Brain microvascular endothelial cell (primary cell): ENCODE measurements around the gene HS1BP3.

ENCODE experiments used
- DNase-seq: peaks from one replicate; pipeline ENCODE4 v3.0.0-alpha.2; 2020
- H3K27ac ChIP-seq: fragments of 250-450 bp; sonication (Bioruptor Pico); 2 replicates; pipeline ENCODE4 v1.5.1; 2020; ENCODE audit warnings: mild to moderate bottlenecking, moderate library complexity
- H3K27me3 ChIP-seq: fragments of 250-450 bp; sonication (Bioruptor Pico); replicated peaks from 2 replicates; pipeline ENCODE4 v1.5.1; 2020; ENCODE audit warnings: mild to moderate bottlenecking
- H3K36me3 ChIP-seq: fragments of 250-450 bp; sonication (Bioruptor Pico); replicated peaks from 2 replicates; pipeline ENCODE4 v1.5.1; 2020; ENCODE audit warnings: mild to moderate bottlenecking
- H3K4me3 ChIP-seq: 2 replicates; pipeline ENCODE4 v1.5.1; 2011; ENCODE audit warnings: low read depth, mild to moderate bottlenecking, control low read depth, low read length, moderate library complexity
- CTCF ChIP-seq: IDR thresholded peaks from 2 replicates; pipeline ENCODE4 v1.5.1; 2011; ENCODE audit warnings: low read depth, mild to moderate bottlenecking, moderate library complexity, low read length, control low read depth, inconsistent platforms; ENCODE audit errors: missing control alignments
- in situ Hi-C: cut with HindIII; loops from 2 replicates; pipeline ENCODE4 v1.10.0; 2017; ENCODE audit warnings: low sequenced_read_pairs, low pct_ligation_motif_present

The HS1BP3 gene

DNA sequence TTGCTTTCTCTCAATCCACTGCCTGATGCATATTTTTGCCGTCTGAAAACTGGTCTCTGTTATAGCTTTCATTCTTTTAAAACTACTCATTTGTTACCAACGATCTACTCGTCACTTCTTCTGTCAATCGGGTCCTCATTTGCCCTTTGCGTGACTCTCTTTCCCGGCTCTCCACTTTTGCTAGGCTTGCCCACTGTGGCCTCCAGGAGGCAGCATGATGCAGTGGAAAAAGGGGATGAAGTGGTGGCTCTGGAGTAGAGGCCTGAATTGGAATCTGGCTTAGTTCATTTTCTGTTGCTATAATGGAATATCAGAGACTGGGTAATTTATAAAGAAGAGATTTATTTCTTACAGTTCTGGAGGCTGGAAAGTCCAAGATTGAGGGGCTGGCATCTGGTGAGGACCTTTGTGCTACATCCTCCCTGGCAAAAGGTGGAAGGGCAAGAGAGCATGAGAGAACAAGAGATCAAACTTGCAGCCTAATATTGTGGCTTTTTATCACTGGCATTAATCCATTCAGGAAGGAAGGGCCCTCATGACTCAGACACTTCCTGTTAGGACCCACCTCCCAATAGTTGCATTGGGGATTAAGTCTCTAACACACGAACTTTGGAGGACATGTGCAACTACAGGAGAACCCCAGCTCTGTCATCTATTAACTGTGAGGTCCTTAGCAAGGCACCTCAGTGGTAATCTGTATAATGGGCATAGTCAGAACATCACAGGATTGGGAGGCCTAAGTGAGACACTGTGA, 31.4 kb upstream of the HS1BP3 start:
- Histone ChIP-seq H3K36me3 (no peaks in the 10 kb centered on the region), H3K27ac (no peak overlapping the region), H3K27me3 (no peaks in the 10 kb centered on the region), H3K4me3 (no peak overlapping the region)
- DNase-seq = peak; percentile 20
- in situ Hi-C loops = loop anchor here (25.0 kb wide), 1 partner anchor 280 kb away; no protein-coding TSS in a partner anchor
- peak; percentile 78 for TF ChIP-seq CTCF

DNA sequence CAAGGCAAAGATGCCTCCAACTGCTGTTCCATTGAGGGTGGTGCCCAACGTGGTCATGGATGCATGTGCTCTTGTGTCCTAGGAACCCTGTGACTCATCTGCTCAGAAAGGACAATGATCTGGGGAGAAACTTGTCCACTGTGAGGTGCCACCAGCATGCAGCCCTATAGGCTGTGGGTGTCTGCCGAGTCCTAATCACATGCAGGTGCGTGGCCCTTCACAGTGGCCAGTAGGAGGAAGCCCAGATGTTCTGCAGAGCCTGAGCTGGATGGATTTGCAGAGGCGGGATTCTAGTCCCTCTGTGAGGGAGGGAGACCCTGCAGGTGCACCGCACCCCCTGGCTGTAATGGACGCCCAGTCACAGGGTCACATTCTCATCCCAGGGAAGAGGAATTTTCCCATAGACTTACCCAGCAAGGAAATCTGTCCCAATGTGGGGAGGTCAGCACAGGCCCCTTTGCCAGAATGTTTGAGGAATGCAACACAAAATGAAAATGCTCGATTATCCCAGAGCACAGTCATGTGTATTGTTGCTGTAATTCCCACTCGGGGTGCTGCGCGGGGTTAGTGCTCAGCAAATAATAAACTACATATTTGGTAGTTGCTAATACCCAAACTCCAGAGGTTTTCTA, 30.0 kb upstream of the HS1BP3 start:
- no peak for TF ChIP-seq CTCF
- Histone ChIP-seq H3K27me3 (no peaks in the 10 kb centered on the region), H3K36me3 (no peaks in the 10 kb centered on the region), H3K4me3 (no peak overlapping the region), H3K27ac (no peak overlapping the region)
- no peak for DNase-seq
- in situ Hi-C loops = loop anchor here (25.0 kb wide), 1 partner anchor 281 kb away; no protein-coding TSS in a partner anchor

DNA sequence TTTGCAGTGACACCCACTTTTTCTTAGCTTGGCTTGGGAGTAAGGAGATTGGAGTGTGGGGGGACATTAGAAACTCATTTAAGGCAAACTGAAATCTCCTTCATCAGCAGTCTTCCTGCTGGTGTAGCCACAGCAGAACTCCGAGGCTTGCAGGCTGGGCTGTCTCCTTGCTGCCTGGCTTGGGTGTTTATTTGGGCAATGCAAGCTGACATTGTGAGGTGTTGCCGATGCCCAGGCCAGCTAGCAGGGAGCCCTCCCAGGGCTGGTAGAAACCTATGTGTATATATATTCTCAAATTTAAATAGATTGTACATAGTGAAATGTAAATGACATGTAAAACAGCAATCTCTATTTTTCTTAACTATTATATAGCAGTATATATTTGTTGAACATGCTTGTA, 27.9 kb upstream of the HS1BP3 start:
- DNase-seq = no peak
- in situ Hi-C loops = loop anchor here (25.0 kb wide), 1 partner anchor 284 kb away; no protein-coding TSS in a partner anchor
- Histone ChIP-seq H3K4me3 (no peak overlapping the region), H3K27ac (no peak overlapping the region), H3K36me3 (no peaks in the 10 kb centered on the region), H3K27me3 (no peaks in the 10 kb centered on the region)
- TF ChIP-seq CTCF = no peak

DNA sequence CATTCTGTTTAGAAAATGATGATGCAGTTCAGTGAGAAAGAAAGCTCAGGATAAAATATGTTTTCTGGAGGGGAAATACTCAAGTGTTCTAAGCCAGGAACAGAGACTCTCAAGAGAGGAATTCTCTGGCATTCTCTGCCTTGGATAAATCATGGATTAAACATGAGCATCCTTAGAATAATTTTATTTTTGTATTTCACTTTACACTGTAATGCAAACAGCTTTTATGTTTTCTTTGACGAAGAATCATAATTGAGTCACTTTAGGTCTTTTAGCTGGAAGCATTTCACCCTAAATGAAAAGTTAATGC, 27.1 kb upstream of the HS1BP3 start:
- Histone ChIP-seq H3K27ac (no peak overlapping the region), H3K36me3 (no peaks in the 10 kb centered on the region), H3K4me3 (no peak overlapping the region), H3K27me3 (no peaks in the 10 kb centered on the region)
- TF ChIP-seq CTCF = no peak
- in situ Hi-C loops = loop anchor here (25.0 kb wide), 1 partner anchor 284 kb away; no protein-coding TSS in a partner anchor
- DNase-seq = no peak

DNA sequence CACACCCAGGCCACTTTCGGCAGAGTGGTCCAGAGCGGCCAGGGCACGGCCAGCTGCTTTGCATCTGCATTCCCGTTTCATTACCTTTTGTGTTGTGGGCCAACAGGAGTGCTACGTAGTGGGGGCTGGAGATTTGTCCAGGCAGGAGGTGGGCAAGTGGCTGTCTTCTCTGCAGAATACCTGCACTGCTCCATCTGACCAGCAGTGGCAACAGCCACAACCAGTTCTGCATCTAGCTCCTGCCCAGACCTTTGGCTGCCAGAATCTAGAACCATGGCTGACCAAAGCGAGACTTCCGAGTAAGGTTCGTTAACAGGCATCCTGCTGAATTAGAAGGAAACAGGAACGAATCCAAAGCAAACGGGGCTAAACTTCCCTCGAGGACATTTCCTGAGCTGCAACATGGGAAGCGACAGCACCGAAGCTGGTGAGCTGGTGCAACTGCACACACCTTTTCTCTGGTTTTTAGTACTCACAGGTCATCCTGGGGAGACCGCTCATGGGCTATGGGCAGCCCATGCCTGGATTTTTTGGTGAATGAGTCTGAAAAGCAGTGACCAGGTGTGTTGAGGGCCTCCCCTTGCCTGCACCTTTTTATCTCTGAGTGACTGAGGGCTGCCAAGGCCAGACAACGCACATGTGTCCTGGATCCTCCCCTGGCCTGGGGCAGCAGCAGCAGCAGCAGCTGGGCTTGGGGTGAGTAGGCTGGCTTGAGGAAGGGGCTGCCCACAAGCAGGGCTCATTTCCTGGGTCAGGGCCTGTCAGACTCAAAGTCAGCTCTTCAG, 26.6 kb upstream of the HS1BP3 start:
- H3K27ac ChIP-seq = no peak overlapping the region

More for the DNA sequence above, 26.6 kb upstream of the HS1BP3 start:
- no peak for DNase-seq
- Histone ChIP-seq H3K4me3 (no peak overlapping the region), H3K27me3 (peaks cover 2% of the 10 kb centered on the region), H3K36me3 (no peaks in the 10 kb centered on the region)
- peak; percentile 40 for TF ChIP-seq CTCF
- in situ Hi-C loops = loop anchor here (25.0 kb wide), 1 partner anchor 285 kb away; no protein-coding TSS in a partner anchor
